WTC11 (cell line): ENCODE results near the gene ZNF14. TPM values are rescaled to one million over a fixed set of nuclear protein-coding genes. Genes with fewer than 3 reads are reported as not detected.

Source experiments
- ATAC-seq: fragments of 200-7000 bp; cut with Tn5 transposase; 2 replicates; pipeline ENCODE4 v1.10.0; 2021; ENCODE audit warnings: mild to moderate bottlenecking, moderate library complexity
- CTCF ChIA-PET: fragments of 300-600 bp; sonication (Branson Sonifier 250); formaldehyde crosslinking; loops from one replicate; lab custom pipeline; 2021; ENCODE audit warnings: antibody characterized with exemption; lab: Charles Lee
- POLR2A ChIA-PET: fragments of 350-600 bp; sonication (Branson Sonifier 250); formaldehyde crosslinking; loops from one replicate; lab custom pipeline; 2021; ENCODE audit warnings: antibody characterized with exemption; lab: Charles Lee
- DNase-seq: peaks from one replicate; pipeline ENCODE4 v3.0.0; 2021; ENCODE audit warnings: low spot score
- H3K27ac Mint-ChIP-seq: 2 replicates; pipeline ENCODE4 v1.8.0; 2021; ENCODE audit warnings: mixed read lengths
- H3K27me3 Mint-ChIP-seq: 2 replicates; pipeline ENCODE4 v1.8.0; 2021; ENCODE audit warnings: low read depth, mild to moderate bottlenecking, moderate library complexity, mixed read lengths
- H3K36me3 Mint-ChIP-seq: 2 replicates; pipeline ENCODE4 v1.8.0; 2021; ENCODE audit warnings: mixed read lengths
- H3K4me1 Mint-ChIP-seq: 2 replicates; pipeline ENCODE4 v1.8.0; 2022; ENCODE audit warnings: mixed read lengths
- H3K4me3 Mint-ChIP-seq: 2 replicates; pipeline ENCODE4 v1.8.0; 2021; ENCODE audit warnings: mild to moderate bottlenecking, moderate library complexity, mixed read lengths
- H3K9me3 Mint-ChIP-seq: 2 replicates; pipeline ENCODE4 v1.8.0; 2021; ENCODE audit warnings: mixed read lengths
- ATF2 ChIP-seq: sonication (generic); formaldehyde crosslinking; IDR thresholded peaks from 2 replicates; pipeline ENCODE4 v1.8.1; 2022; ENCODE audit warnings: low read depth, missing genetic modification reagents, borderline replicate concordance
- CREB1 ChIP-seq: sonication (generic); formaldehyde crosslinking; IDR thresholded peaks from 2 replicates; pipeline ENCODE4 v1.8.0; 2023; ENCODE audit warnings: mild to moderate bottlenecking, missing genetic modification reagents
- FOXP1 ChIP-seq: sonication (generic); formaldehyde crosslinking; IDR thresholded peaks from 2 replicates; pipeline ENCODE4 v1.8.0; 2022; ENCODE audit warnings: missing genetic modification reagents, mild to moderate bottlenecking, moderate library complexity, borderline replicate concordance
- KAT7 ChIP-seq: sonication (generic); formaldehyde crosslinking; IDR thresholded peaks from 2 replicates; pipeline ENCODE4 v1.8.1; 2023; ENCODE audit warnings: missing genetic modification reagents, mild to moderate bottlenecking, borderline replicate concordance
- MLX ChIP-seq: sonication (generic); formaldehyde crosslinking; IDR thresholded peaks from 2 replicates; pipeline ENCODE4 v1.8.1; 2023; ENCODE audit warnings: mild to moderate bottlenecking, missing genetic modification reagents, moderate library complexity
- NFE2L1 ChIP-seq: sonication (generic); formaldehyde crosslinking; IDR thresholded peaks from 2 replicates; pipeline ENCODE4 v1.8.1; 2023; ENCODE audit warnings: missing genetic modification reagents
- NFYB ChIP-seq: sonication (generic); formaldehyde crosslinking; conservative IDR thresholded peaks from 2 replicates; pipeline ENCODE4 v1.8.0; 2022; ENCODE audit warnings: low read depth, missing genetic modification reagents
- NR2C2 ChIP-seq: sonication (generic); formaldehyde crosslinking; IDR thresholded peaks from 2 replicates; pipeline ENCODE4 v1.8.0; 2022; ENCODE audit warnings: mild to moderate bottlenecking, missing genetic modification reagents
- RORB ChIP-seq: fragments of 250-450 bp; sonication (Bioruptor Pico); IDR thresholded peaks from 2 replicates; pipeline ENCODE4 v1.9.0; 2021; ENCODE audit warnings: mild to moderate bottlenecking
- STAT6 ChIP-seq: sonication (generic); formaldehyde crosslinking; conservative IDR thresholded peaks from 2 replicates; pipeline ENCODE4 v1.8.1; 2023; ENCODE audit warnings: mild to moderate bottlenecking, low read depth, missing genetic modification reagents, moderate library complexity
- TP53 ChIP-seq: sonication (generic); formaldehyde crosslinking; IDR thresholded peaks from 2 replicates; pipeline ENCODE4 v1.8.1; 2023; ENCODE audit warnings: mild to moderate bottlenecking, missing genetic modification reagents
- USF2 ChIP-seq: sonication (generic); formaldehyde crosslinking; IDR thresholded peaks from 2 replicates; pipeline ENCODE4 v1.8.1; 2023; ENCODE audit warnings: mild to moderate bottlenecking, missing genetic modification reagents, moderate library complexity
- ZBTB21 ChIP-seq: sonication (generic); formaldehyde crosslinking; IDR thresholded peaks from 2 replicates; pipeline ENCODE4 v1.8.1; 2023; ENCODE audit warnings: mild to moderate bottlenecking, missing genetic modification reagents, borderline replicate concordance
- ZNF138 ChIP-seq: sonication (generic); formaldehyde crosslinking; conservative IDR thresholded peaks from 2 replicates; pipeline ENCODE4 v1.8.1; 2022; ENCODE audit warnings: mild to moderate bottlenecking, moderate library complexity, missing genetic modification reagents
- ZNF263 ChIP-seq: sonication (generic); formaldehyde crosslinking; IDR thresholded peaks from 2 replicates; pipeline ENCODE4 v1.8.1; 2022; ENCODE audit warnings: low read depth, mild to moderate bottlenecking, moderate library complexity, missing genetic modification reagents
- ZNF396 ChIP-seq: fragments of 250-450 bp; sonication (Bioruptor Pico); IDR thresholded peaks from 2 replicates; pipeline ENCODE4 v1.8.0; 2021; ENCODE audit warnings: mild to moderate bottlenecking, moderate library complexity, borderline replicate concordance
- ZNF416 ChIP-seq: fragments of 250-450 bp; sonication (Bioruptor Pico); IDR thresholded peaks from 2 replicates; pipeline ENCODE4 v1.9.0; 2021; ENCODE audit warnings: mild to moderate bottlenecking, inconsistent platforms
- ZNF671 ChIP-seq: fragments of 250-450 bp; sonication (Bioruptor Pico); IDR thresholded peaks from 2 replicates; pipeline ENCODE4 v1.8.0; 2021; ENCODE audit warnings: mild to moderate bottlenecking
- total RNA-seq: library from RNA; stranded (reverse); gene quantifications from 3 replicates; pipeline ENCODE4 v1.2.3, GENCODE V29; 2021

ZNF14 gene
- total RNA-seq, 1 experiment from 2014 or later: 5.7 TPM

GRCh38 chr19:19749117-19749907 lies 16.4 kb upstream of the ZNF14 start (continued):
- TF ChIP-seq STAT6: no peak

- ATAC-seq (no peak), DNase-seq (no peak)
- Mint-ChIP-seq H3K4me1 (no peaks in the 10 kb centered on the region), H3K4me3 (no peak overlapping the region), H3K9me3 (0 out of 2 replicates have a peak, but pooled peaks cover 3% of the 10 kb centered on the region), H3K27me3 (peaks cover 15% of the 10 kb centered on the region), H3K36me3 (no peaks in the 10 kb centered on the region), H3K27ac (no peak overlapping the region)
- TF ChIP-seq NR2C2: no peak
- no peak for TF ChIP-seq NFYB (CRISPR knock-in tag)
- POLR2A ChIA-PET: no interaction called here
- CTCF ChIA-PET: interaction anchor here (0.5 kb wide), 1 partner anchor 84 kb away, joined by 4 read pairs; no protein-coding TSS in a partner anchor
These were observed 15.5 kb upstream of the ZNF14 start for GRCh38 chr19:19748249-19748938.

GRCh38 chr19:19747357-19748220 lies 14.7 kb upstream of the ZNF14 start:
- no peak for DNase-seq
- Mint-ChIP-seq H3K27me3 (peaks cover 17% of the 10 kb centered on the region), H3K4me3 (no peak overlapping the region), H3K27ac (no peak overlapping the region), H3K4me1 (no peaks in the 10 kb centered on the region), H3K9me3 (0 out of 2 replicates have a peak, but pooled peaks cover 3% of the 10 kb centered on the region), H3K36me3 (no peaks in the 10 kb centered on the region)
- no peak for ATAC-seq
- CTCF ChIA-PET: interaction anchor here (1.7 kb wide), 1 partner anchor 15 kb away, joined by 11 read pairs; the partner anchor contains the start of gene ZNF14
- no peak for TF ChIP-seq USF2 (CRISPR knock-in tag)
- TF ChIP-seq ZNF671 (CRISPR knock-in tag): no peak
- no peak for TF ChIP-seq ZNF263 (CRISPR knock-in tag)
- TF ChIP-seq ZNF138 (CRISPR knock-in tag): no peak
- no peak for TF ChIP-seq CREB1 (CRISPR knock-in tag)
- TF ChIP-seq FOXP1: no peak
- no peak for TF ChIP-seq MLX (CRISPR knock-in tag)
- no peak for TF ChIP-seq ZNF416 (CRISPR knock-in tag)
- no peak for TF ChIP-seq ZBTB21 (CRISPR knock-in tag)
- no peak for TF ChIP-seq NFE2L1 (CRISPR knock-in tag)
- TF ChIP-seq STAT6: no peak
- TF ChIP-seq ZNF396 (CRISPR knock-in tag): no peak
- TF ChIP-seq ATF2: no peak
- TF ChIP-seq KAT7 (CRISPR knock-in tag): no peak
- no peak for TF ChIP-seq RORB
- no peak for TF ChIP-seq TP53 (CRISPR knock-in tag)
- POLR2A ChIA-PET: interaction anchor here (0.8 kb wide), 1 partner anchor 14 kb away, joined by 6 read pairs; the partner anchor contains the start of gene ZNF14
